HG03432 (cell line): Measurements from ENCODE around the gene OR4F6.
"Not testable (repeated sequence)": the region's sequence is repeated elsewhere in the genome, so short reads cannot be mapped to it uniquely, and the experiment has no call there.

ENCODE experiments used
- ATAC-seq: cut with Tn5 transposase; IDR thresholded peaks from one replicate; pipeline ENCODE4 v1.9.1; 2021; ENCODE audit warnings: mild to moderate bottlenecking, moderate library complexity; ENCODE audit not compliant: unreplicated experiment

OR4F6 gene

GRCh38 chr15:101803209-101803608, at the start of gene OR4F6:
TSS of gene OR4F6 (plus strand) at chr15:101803509. CDS start at chr15:101805720, 2,211 bp downstream.
- no peak for ATAC-seq

DNA sequence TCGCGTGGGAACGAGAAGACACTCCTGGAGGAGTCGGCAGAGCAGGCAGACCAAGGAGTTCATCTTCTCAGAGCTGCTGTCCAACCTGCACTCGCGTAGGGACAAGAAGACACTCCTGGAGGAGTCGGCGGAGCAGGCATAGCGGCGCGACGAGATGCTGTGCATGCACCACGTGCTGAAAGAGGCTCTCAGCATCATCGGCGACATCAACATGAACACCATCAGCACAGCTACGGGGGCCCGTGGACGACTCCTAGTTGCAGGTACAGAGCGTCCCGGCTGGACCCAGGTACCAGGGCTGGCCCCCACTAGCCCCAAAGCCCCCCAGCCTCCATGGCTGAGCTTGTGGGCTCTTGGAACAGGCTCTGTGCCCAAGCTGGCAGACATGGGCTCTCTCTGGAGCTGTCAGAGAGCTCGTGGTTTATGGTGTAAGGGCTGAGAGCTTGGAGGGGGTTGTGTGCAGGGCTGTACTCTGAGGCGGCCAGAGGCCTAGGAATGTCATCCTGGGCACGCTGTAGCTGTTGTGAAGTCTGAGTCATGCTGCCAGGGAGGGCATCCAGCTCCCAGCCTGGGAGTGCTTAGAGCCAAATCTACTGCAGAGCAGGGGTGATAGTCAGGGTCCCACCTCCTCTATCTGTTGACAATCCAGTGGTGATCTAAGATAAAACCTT, 38.5 kb upstream of the OR4F6 start:
- ATAC-seq = not testable (repeated sequence)

DNA sequence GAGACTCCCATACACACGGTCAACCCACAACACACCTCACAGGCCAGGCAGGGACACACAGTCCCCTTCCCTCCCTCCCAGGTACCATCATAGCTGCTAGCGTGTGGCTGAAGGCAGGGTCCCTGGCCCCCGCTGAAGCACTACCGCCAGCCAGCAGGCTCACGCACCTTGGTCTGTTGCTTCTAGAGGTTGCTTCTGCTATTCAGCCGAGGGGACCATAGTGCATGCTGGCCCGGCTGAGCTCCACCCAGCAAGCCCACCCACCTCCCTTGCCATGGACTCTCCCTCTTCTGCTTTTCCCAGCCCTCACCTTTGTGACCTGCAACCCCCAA, 38.0 kb upstream of the OR4F6 start:
- ATAC-seq = not testable (repeated sequence)

GRCh38 chr15:101765772-101766456, 37.4 kb upstream of the OR4F6 start:
- ATAC-seq = no peak

- not testable (repeated sequence) for ATAC-seq
Measured at GRCh38 chr15:101767083-101767640, 36.1 kb upstream of the OR4F6 start.

GRCh38 chr15:101772921-101773320, 30.4 kb upstream of the OR4F6 start:
- ATAC-seq = no peak

DNA sequence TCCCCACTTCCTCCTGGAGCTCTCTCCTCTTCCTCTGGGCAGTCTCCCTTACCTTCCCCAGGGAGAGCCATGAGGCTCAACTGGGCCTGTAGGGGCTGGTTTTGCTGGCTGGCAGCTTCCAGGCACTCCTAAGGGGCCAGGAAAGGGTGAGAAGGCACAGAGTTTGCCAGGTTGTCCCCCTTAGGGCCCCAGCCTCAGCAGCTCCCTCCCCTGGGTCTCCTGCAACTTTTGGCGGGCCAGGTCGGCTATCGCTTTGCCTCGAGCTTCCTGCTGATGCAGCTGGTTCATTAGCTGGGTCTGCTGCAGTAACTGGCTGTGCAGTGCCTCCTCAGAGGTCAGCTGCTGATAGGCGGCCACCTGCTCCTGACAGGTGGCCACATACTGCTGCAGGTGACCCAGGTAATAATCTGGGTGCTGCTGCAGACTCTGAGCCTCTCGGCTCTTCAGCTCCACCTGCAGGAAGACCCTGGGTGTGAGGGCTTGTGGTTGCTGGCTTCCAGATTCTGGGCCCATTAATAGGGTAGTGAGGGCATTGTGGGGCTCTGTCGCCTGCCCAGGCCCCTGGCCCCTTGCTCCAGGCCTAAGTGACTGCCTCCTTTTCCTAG, 29.7 kb upstream of the OR4F6 start:
- ATAC-seq = no peak

GRCh38 chr15:101775136-101775535, 28.2 kb upstream of the OR4F6 start:
- ATAC-seq = no peak

GRCh38 chr15:101778576-101778975, 24.7 kb upstream of the OR4F6 start:
- ATAC-seq = not testable (repeated sequence)

DNA sequence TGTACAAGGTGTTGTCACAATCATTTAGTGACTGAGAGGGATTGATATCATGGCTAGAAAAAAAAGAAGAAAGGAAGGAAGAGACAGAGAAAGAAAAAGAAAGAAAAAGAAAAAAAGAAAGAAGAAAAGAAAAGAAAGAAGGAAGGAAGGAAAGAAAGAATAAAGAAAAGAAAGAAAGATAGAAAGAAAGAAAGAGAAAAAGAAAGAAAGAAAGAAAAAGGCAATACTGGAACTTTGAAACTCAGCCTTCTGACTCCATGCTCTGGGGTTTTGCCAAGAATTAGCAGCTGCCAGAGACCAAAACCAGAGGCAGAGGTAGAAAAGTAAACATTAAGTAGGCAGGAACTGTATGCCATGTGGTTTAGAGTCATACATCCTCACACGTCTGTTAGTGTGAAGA, 23.1 kb upstream of the OR4F6 start:
- ATAC-seq = not testable (repeated sequence)

GRCh38 chr15:101781928-101782327, 21.4 kb upstream of the OR4F6 start:
- ATAC-seq = no peak

DNA sequence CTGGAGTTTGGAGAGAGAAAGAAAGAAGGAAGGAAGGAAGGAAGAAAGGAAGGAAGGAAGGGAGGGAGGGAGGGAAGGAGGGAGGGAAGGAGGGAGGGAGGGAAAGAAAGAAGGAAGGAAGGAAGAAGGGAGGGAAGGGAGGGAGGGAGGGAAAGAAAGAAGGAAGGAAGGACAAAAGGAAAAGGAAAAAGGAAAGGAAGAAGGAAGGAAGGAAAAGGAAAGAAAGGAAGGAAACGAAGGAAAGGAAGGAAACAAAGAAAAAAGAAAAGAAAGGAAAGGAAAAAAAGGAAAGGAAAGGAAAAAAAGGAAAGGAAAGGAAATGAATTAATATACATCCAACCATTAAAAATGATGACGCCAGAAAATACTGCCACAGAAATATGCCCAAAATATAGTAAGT, 18.7 kb upstream of the OR4F6 start:
- no peak for ATAC-seq

- not testable (repeated sequence) for ATAC-seq
Measured at GRCh38 chr15:101786422-101786821, 16.9 kb upstream of the OR4F6 start.

DNA sequence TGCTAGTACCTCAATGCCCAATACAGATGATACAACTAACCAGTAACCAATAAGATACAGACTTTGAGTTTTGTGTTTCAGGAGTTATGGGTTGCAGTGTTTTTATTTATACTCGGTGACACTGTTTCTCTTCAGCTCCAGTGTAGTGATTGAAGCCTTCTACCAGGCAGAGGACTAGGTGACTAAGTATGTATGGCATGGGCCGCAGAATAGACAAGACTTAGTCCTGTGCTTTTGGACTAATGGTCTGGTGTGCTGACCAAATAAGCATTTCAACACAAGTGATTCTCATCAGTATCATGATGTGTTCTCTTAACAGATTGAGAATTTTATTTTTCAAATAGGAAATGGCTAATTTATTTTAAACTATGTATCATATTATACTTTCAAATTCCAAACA, 15.3 kb upstream of the OR4F6 start:
- not testable (repeated sequence) for ATAC-seq

- ATAC-seq = not testable (repeated sequence)
Measured at GRCh38 chr15:101788503-101789269, 14.6 kb upstream of the OR4F6 start.

GRCh38 chr15:101790748-101791147, 12.6 kb upstream of the OR4F6 start:
- not testable (repeated sequence) for ATAC-seq

GRCh38 chr15:101793981-101794380, 9.3 kb upstream of the OR4F6 start:
- ATAC-seq = not testable (repeated sequence)

DNA sequence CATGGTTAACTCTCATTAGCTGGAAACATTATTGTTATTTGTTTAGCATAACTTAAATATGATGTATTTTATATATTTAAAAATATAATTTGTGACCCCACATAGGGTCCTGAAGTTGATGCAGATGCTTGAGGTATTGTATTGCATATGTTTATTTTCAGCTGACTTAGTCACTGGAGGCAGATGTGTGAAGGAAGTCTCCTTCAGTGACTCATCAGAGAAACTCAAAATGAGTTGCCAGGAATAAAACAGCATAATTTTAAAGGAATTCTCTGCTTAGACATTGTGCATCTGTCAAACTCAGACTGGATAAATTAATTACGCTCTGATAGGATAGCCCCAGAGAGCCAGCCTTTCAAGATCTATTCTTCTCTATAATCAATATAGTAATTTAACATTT, 7.9 kb upstream of the OR4F6 start:
- no peak for ATAC-seq

DNA sequence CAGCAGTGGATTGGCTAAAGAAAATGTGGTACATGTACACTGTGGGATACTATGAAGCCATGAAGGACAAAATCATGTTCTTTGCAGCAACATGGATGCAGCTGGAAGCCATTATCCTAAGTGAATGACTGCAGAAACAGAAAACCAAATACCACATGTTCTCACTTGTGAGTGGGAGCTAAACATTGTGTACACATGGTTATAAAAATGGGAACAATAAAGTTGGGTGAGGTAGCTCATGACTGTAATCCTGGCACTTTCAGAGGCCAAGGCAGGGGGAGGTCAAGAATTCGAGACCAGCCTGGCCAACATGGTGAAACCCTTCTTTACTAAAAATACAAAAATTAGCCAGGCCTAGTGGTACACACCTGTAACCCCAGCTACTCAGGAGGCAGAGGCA, 3.6 kb upstream of the OR4F6 start:
- no peak for ATAC-seq

DNA sequence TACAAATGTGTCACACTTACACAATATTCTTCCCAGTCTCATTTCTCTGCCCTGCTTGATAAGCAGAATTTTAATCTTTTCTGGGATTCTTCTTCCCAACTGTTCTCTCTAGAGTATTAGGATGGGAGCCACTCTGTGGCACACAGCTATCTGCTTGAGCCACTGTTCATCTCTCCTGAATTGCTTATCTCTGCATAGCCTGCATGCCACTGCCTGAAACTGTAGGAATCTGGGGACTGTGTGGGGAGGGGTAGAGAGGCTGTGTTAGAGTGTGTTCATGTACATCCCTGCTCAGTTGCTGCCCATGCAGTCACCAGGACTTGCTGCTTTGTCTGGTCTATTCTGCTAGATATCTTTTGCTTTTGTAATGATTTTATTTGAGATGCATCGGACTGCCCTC, 2.3 kb upstream of the OR4F6 start:
- ATAC-seq = no peak

DNA sequence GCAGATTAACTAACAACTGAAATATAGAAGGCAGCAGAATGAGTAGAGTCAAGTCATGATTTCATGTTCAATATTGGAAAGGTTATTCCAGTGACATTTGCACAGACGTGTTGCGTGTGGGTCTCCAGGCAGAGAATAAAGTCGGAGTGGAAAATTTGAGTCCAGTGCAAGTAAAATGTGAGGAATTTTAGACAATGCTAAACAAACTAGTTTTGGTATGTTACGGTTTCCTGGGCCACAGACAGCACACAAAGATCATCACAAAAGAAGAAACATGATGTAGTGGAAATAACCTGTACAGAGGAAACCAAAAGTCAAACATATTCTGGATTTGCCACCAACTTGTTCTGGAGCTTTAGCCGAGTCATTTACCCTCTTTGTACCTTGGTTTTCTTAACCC, 367 bp downstream of the OR4F6 start:
- no peak for ATAC-seq
